Colonic mucosa (tissue), 4 donors: Measurements from ENCODE around the gene PRMT5. TPM values are rescaled to one million over a fixed set of nuclear protein-coding genes. Genes with fewer than 3 reads are reported as not detected.

ENCODE experiments used
- DNase-seq: peaks from one replicate; pipeline ENCODE4 v3.0.0-alpha.2; 2020
- H3K27ac ChIP-seq: fragments of 200-600 bp; one replicate; pipeline ENCODE4 v1.8.0; 2021
- H3K27me3 ChIP-seq: fragments of 200-600 bp; one replicate; pipeline ENCODE4 v1.8.0; 2021
- H3K36me3 ChIP-seq: fragments of 200-600 bp; one replicate; pipeline ENCODE4 v1.8.0; 2021
- H3K4me1 ChIP-seq: fragments of 200-600 bp; one replicate; pipeline ENCODE4 v1.8.0; 2021; ENCODE audit warnings: mild to moderate bottlenecking
- H3K4me3 ChIP-seq: fragments of 200-600 bp; one replicate; pipeline ENCODE4 v1.8.0; 2021
- H3K9ac ChIP-seq, 2 donors: one replicate each; pipeline ENCODE4 v1.7.0; 2013; ENCODE audit warnings: control low read depth in 2 of 2, low read depth in 2 of 2, low read length in 2 of 2
- H3K9me3 ChIP-seq: fragments of 200-600 bp; one replicate; pipeline ENCODE4 v1.8.0; 2021
- intact Hi-C: fragments of 100-400 bp; cut with DNase I; formaldehyde crosslinking; loops from one replicate; pipeline ENCODE4 v1.14.1; 2022
- total RNA-seq, 2 donors: library from RNA; stranded (reverse); fragmentation: NEBNext Ultra II Directional in 1 of 2; extraction: Animal tissue kit (Norgen Biotek cat#: 25700) in 1 of 2; gene quantifications; one replicate each; pipeline ENCODE4 v1.2.1, GENCODE V29; 2021
- TF ChIP-seq, protein P1 (sequence below): fragments of 200-600 bp; IDR thresholded peaks from one replicate; pipeline ENCODE4 v1.8.0; 2022; ENCODE audit warnings: antibody characterized with exemption, mild to moderate bottlenecking
- donor health status: healthy.
- donor health status: DM: no; HTN: no; CAD: no.
- donor health status: DM: no; HTN: no; CAD: no.

Gene PRMT5
- total RNA-seq, 2 donors from 2014 or later = 39.3 to 86.4 TPM

- Histone ChIP-seq H3K36me3 (peaks cover 37% of the 10 kb centered on the region), H3K27ac (no peak overlapping the region), H3K9ac (no peak overlapping the region), H3K9me3 (no peaks in the 10 kb centered on the region), H3K27me3 (no peaks in the 10 kb centered on the region), H3K4me3 (no peak overlapping the region), H3K4me1 (peaks cover 7% of the 10 kb centered on the region)
- DNase-seq = no peak
- intact Hi-C loops = no loop called here
- TF ChIP-seq, protein P1, sequence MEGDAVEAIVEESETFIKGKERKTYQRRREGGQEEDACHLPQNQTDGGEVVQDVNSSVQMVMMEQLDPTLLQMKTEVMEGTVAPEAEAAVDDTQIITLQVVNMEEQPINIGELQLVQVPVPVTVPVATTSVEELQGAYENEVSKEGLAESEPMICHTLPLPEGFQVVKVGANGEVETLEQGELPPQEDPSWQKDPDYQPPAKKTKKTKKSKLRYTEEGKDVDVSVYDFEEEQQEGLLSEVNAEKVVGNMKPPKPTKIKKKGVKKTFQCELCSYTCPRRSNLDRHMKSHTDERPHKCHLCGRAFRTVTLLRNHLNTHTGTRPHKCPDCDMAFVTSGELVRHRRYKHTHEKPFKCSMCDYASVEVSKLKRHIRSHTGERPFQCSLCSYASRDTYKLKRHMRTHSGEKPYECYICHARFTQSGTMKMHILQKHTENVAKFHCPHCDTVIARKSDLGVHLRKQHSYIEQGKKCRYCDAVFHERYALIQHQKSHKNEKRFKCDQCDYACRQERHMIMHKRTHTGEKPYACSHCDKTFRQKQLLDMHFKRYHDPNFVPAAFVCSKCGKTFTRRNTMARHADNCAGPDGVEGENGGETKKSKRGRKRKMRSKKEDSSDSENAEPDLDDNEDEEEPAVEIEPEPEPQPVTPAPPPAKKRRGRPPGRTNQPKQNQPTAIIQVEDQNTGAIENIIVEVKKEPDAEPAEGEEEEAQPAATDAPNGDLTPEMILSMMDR = no peak
These were observed 53.3 kb downstream of the PRMT5 start for GRCh38 chr14:22875748-22876319.

- TF ChIP-seq, protein P1 = no peak
- intact Hi-C loops = no loop called here
- no peak overlapping the region for H3K4me3 ChIP-seq
- H3K9me3 ChIP-seq = no peaks in the 10 kb centered on the region
- peaks cover 37% of the 10 kb centered on the region for H3K36me3 ChIP-seq
- DNase-seq = no peak
- H3K27ac ChIP-seq = no peak overlapping the region
- peaks cover 7% of the 10 kb centered on the region for H3K4me1 ChIP-seq
- no peak overlapping the region for H3K9ac ChIP-seq
- H3K27me3 ChIP-seq = no peaks in the 10 kb centered on the region
These were observed 54.0 kb downstream of the PRMT5 start for GRCh38 chr14:22875003-22875747.

DNA sequence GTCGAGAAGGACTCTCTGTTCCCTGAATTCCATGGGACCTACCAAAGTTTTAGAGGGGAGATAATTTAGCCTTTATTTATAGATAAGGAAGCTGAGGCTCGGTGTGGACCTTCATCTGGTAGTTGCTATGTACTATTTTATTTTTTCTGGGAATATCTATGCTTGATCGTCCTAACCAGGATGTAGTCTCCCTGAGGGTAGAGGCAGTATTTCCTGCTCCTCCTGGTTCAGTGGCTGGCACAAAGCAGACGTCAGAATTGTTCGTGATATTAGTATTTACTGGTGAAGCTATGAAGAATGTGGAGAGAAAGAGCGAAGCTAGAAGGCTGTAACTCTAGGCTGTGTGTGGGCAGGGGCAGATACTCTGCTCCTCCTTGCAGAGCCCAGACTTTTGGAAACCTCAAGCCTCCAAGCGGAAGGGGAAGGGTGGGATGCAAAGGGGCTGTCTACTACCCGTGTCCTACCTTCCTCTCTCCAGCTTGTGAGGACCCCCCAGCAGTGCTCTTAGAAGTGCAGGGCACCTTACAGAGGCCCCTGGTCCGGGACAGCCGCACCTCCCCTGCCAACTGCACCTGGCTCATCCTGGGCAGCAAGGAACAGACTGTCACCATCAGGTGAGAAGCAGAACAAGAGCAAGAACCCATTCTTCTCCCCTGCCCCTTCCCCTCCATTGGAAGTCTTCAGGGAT lies 56.2 kb downstream of the PRMT5 start:
- intact Hi-C loops = no loop called here
- TF ChIP-seq, protein P1 = no peak
- peak overlapping the region; percentile 95 to 98 for H3K9ac ChIP-seq
- peak overlapping the region; percentile 99 for H3K27ac ChIP-seq
- peak overlapping the region; percentile 57 for H3K4me3 ChIP-seq
- peaks cover 37% of the 10 kb centered on the region for H3K36me3 ChIP-seq
- peaks cover 7% of the 10 kb centered on the region for H3K4me1 ChIP-seq
- no peaks in the 10 kb centered on the region for H3K27me3 ChIP-seq
- DNase-seq = no peak
- no peaks in the 10 kb centered on the region for H3K9me3 ChIP-seq

GRCh38 chr14:22872033-22872832 lies 56.9 kb downstream of the PRMT5 start:
- Histone ChIP-seq H3K4me3 (peak overlapping the region; percentile 57), H3K9me3 (no peaks in the 10 kb centered on the region), H3K27ac (peak overlapping the region; percentile 99), H3K27me3 (no peaks in the 10 kb centered on the region), H3K9ac (peak overlapping the region; percentile 95 to 98), H3K4me1 (peaks cover 7% of the 10 kb centered on the region), H3K36me3 (peaks cover 31% of the 10 kb centered on the region)
- TF ChIP-seq, protein P1 = peak; percentile 95
- peak; percentile 94 for DNase-seq
- intact Hi-C loops = no loop called here
